ENCODE measurements around the gene MIPOL1.
"Not testable (repeated sequence)": the region's sequence is repeated elsewhere in the genome, so short reads cannot be mapped to it uniquely, and the experiment has no call there.

MIPOL1 gene

GRCh38 chr14:37268788-37269187 lies 71.1 kb downstream of the MIPOL1 start:
- in situ Hi-C loops (cut with MboI; ENCODE audit: low pct_unique_long_range_greater_than_20kb, low sequenced_read_pairs): no loop called here
- DNase-seq: no peak

GRCh38 chr14:37270629-37271028 lies 72.9 kb downstream of the MIPOL1 start:
- in situ Hi-C loops (cut with MboI; ENCODE audit: low pct_unique_long_range_greater_than_20kb, low sequenced_read_pairs): no loop called here
- no peak for DNase-seq

- DNase-seq: no peak
- in situ Hi-C loops (cut with MboI; ENCODE audit: low pct_unique_long_range_greater_than_20kb, low sequenced_read_pairs): no loop called here
These were observed 74.8 kb downstream of the MIPOL1 start for GRCh38 chr14:37272569-37272968.

DNA sequence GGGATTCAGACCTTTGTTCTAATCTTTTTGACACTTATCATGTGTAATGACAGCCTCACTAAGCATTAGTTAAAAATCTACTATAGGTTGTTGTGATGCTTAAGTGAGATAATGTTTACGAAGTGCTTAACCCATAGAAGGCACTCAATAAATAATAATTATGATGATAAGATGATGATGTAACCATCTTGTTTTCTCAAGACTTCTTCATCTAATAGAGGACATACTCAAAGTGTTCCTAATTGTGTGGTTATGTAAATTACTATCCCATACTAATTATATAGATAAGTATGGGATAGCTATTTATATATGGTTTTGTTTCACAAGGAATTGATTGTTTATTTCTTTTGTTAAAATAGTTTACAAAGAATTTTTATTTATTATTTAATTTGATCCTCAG lies 76.9 kb downstream of the MIPOL1 start:
- in situ Hi-C loops (cut with MboI; ENCODE audit: low pct_unique_long_range_greater_than_20kb, low sequenced_read_pairs): no loop called here
- DNase-seq: no peak

- DNase-seq: no peak
- in situ Hi-C loops (cut with MboI; ENCODE audit: low pct_unique_long_range_greater_than_20kb, low sequenced_read_pairs): no loop called here
These were observed 78.2 kb downstream of the MIPOL1 start for GRCh38 chr14:37275963-37276362.

DNA sequence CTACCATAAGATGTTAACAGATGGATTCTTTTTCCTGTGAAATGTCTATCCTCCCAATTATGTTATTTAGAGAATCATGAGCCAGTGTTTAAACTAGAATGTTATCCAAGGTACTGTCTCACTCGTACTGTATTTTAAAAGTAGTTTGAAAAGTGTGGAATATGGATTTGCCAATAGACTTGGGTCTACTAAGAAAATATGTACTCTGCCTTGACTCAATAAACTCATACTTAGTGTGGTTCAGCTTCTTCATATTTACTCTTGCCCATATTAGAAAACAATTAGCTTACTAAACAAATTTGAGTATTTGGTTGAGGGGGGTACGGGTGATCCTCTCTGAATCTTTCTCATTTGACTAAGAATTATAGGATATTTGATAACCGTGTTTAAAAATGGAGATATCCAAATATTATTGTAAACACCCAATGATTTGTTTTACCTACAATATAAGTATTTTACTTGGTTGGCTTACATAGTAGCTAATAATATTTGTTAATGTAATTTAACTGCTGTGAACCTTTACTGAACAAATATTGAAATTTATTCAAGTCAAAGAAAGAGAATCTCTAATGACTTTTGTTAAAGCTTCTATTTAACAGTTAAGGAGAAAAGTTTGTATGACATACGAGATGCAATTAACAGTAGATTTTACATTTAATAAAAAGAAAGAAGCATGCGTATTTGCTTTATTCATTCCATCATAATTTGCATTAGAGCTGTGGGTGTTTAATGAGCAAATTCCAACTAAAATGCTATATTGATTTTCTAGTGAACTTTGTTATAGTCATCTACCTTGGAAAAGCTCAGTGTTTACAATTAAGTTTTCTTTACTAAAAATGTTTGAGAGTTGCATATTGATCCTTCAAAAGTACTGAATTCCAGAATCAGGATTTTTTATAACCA lies 81.2 kb downstream of the MIPOL1 start:
- in situ Hi-C loops (cut with MboI; ENCODE audit: low pct_unique_long_range_greater_than_20kb, low sequenced_read_pairs): no loop called here
- no peak for DNase-seq

- no peak for DNase-seq
- in situ Hi-C loops (cut with MboI; ENCODE audit: low pct_unique_long_range_greater_than_20kb, low sequenced_read_pairs): no loop called here
These were observed 82.1 kb downstream of the MIPOL1 start for GRCh38 chr14:37279818-37280217.

DNA sequence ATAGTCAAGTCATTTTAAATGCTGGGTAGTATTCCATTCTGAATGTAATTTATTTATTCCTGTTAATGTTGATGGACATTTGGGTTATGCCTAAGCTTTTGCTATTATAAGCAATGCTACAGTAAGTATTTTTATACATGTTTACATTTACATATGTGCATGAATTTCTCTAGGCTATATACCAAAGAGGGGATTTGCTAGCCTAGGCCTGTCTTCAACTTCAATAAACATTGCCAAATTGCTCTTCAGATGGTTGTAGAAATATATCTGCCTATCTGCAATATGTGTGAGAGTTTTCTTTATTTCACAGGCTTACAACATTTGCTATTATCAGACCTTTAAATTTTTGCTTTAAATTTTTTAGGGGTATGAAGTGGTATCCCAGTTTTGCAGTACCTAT lies 87.0 kb downstream of the MIPOL1 start:
- DNase-seq: no peak
- in situ Hi-C loops (cut with MboI; ENCODE audit: low pct_unique_long_range_greater_than_20kb, low sequenced_read_pairs): no loop called here

GRCh38 chr14:37285220-37285619 lies 87.5 kb downstream of the MIPOL1 start:
- DNase-seq: no peak
- in situ Hi-C loops (cut with MboI; ENCODE audit: low pct_unique_long_range_greater_than_20kb, low sequenced_read_pairs): no loop called here

DNA sequence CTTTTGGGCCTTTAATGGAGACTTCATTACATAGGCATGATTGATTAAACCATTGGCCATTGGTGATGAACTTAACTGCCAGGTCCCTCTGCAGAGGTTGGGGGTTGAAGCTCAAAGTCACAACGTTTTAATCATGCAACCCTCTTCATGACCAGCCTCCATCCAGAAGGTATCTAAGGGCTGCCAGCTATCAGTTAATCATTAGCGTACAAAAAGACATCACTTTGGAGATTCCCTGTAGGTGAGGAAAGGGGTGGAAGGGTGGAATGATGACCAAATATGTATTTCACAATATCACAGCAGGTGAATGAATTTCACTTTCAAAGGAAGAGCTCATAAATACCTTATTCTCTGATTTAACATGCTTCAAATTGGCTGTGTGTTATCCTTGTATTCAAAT lies 92.0 kb downstream of the MIPOL1 start:
- in situ Hi-C loops (cut with MboI; ENCODE audit: low pct_unique_long_range_greater_than_20kb, low sequenced_read_pairs): no loop called here
- DNase-seq: no peak

DNA sequence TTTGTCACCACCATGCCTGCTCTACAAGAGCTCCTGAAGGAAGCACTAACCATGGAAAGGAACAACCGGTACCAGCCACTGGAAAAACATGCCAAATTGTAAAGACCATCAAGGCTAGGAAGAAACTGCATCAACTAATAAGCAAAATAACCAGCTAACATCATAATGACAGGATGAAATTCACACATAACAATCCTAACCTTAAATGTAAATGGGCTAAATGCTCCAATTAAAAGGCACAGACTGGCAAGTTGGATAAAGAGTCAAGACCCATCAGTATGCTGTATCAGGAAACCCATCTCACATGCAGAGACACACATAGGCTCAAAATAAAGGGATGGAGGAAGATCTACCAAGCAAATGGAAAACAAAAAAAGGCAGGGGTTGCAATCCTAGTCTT lies 97.5 kb downstream of the MIPOL1 start:
- in situ Hi-C loops (cut with MboI; ENCODE audit: low pct_unique_long_range_greater_than_20kb, low sequenced_read_pairs); DNase-seq: not testable (repeated sequence)

DNA sequence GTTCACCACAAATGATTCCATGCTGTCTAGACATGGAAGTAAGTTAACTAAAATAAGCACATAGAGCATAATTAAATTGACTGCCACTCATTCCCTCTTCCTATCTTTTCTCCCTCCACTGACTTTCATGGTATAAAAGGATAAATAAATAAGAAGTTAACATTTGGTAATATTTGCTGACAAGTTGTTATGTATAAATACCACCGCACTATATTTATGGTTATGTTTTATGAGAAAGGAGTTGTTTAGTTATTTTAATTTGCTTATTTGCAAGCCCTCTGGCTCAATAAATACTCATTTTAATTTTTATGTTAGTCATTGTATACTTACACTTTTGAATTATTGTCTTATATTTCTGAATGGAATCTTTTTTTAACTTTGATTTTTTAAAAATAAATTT lies 113.5 kb downstream of the MIPOL1 start:
- DNase-seq: no peak
- in situ Hi-C loops (cut with MboI; ENCODE audit: low pct_unique_long_range_greater_than_20kb, low sequenced_read_pairs): no loop called here

GRCh38 chr14:37318938-37319337 lies 121.2 kb downstream of the MIPOL1 start:
- no peak for DNase-seq
- in situ Hi-C loops (cut with MboI; ENCODE audit: low pct_unique_long_range_greater_than_20kb, low sequenced_read_pairs): no loop called here

DNA sequence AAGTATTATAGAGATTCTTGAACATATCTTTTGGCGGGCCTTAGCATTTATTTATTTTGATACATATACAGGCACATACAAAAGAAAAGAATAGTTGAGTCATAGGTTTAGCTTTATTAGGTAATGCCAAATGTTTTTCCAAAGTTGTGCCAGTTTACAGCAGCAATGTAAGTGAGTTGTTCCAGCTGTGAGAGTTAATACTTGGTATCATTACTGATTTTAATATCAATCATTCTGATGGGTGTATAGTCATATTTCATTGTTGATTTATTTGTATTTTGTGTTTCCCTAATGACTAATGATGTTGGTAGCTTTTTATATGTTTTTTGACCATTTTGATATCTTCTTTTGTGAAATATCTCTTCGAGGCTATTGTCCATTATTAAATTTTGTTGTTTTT lies 122.4 kb downstream of the MIPOL1 start:
- no peak for DNase-seq
- in situ Hi-C loops (cut with MboI; ENCODE audit: low pct_unique_long_range_greater_than_20kb, low sequenced_read_pairs): no loop called here

GRCh38 chr14:37325332-37325731 lies 127.6 kb downstream of the MIPOL1 start:
- in situ Hi-C loops (cut with MboI; ENCODE audit: low pct_unique_long_range_greater_than_20kb, low sequenced_read_pairs): no loop called here
- DNase-seq: no peak

- in situ Hi-C loops (cut with MboI; ENCODE audit: low pct_unique_long_range_greater_than_20kb, low sequenced_read_pairs): no loop called here
- no peak for DNase-seq
These were observed 128.7 kb downstream of the MIPOL1 start for GRCh38 chr14:37326434-37326833.

DNA sequence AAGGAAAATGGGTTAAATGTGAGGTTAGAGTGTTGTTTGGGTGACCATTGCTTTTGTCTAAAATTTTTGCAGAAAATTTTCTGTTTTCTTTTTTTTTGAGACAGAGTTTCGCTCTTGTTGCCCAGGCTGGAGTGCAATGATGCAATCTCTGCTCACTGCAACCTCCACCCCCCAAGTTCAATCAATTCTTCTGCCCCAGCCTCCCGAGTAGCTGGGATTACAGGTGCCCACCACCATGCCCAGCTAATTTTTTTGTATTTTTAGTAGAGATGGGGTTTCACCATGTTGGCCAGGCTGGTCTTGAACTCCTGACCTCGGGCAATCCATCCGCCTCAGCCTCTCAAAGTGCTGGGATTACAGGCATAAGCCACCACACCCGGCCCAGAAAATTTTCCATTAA lies 130.2 kb downstream of the MIPOL1 start:
- DNase-seq; in situ Hi-C loops (cut with MboI; ENCODE audit: low pct_unique_long_range_greater_than_20kb, low sequenced_read_pairs): not testable (repeated sequence)

GRCh38 chr14:37328673-37329072 lies 130.9 kb downstream of the MIPOL1 start:
- DNase-seq: no peak
- in situ Hi-C loops (cut with MboI; ENCODE audit: low pct_unique_long_range_greater_than_20kb, low sequenced_read_pairs): no loop called here

DNA sequence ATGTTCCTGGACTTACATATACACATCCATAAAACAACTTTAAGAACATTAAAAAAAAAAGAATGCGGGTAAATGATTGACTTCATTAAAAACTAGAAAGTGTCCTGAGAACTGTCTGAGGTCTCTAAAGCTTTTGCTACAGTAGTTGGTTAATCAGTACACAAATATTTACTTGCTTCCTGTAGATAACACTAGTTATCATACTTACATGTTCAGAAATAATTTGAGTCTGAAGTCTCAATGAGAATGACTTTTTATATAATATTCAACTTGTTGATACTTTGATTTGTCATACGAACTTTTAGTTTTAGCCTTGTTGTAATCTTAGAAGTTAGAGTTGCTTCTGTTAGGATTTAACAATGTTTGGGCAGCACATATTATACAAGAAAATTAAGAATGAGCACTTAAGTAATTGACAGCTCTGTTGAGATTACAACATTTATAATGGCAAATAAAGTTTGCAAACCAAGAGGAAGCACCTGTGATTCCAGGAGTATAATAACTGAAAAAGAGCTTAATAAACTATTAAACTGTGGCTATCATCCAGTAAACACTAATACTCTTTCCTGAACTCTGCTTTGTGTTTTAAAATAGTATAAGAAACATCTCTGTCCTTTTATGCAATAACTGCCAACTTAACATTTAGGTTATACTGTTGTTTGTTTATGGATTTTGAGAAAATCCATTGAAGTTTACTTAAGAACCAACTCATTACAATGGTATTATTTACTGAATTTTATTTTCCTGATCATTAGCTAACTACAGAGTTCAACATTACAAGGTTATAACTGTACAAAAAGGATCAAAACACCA lies 131.7 kb downstream of the MIPOL1 start:
- in situ Hi-C loops (cut with MboI; ENCODE audit: low pct_unique_long_range_greater_than_20kb, low sequenced_read_pairs): no loop called here
- no peak for DNase-seq

DNA sequence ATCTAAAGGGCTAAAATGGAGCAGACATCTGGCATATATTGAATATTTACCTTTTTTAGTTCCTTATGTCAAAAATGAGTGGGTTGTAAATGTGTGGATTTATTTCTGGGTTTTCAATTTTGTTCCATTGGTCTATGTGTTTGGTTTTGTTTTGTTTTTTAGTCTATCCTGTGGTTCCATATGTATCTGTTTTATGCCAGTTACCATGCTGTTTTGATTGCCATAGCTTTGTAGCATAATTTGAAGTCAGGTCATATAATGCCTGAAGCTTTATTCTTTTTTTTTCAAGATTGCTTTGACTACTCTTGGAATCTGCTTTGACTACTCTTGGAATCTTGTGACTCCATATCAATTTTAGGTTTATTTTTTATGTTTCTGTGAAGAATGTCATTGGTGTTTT lies 133.2 kb downstream of the MIPOL1 start:
- DNase-seq: no peak
- in situ Hi-C loops (cut with MboI; ENCODE audit: low pct_unique_long_range_greater_than_20kb, low sequenced_read_pairs): no loop called here

All from KBM-7 (cell line).